ENCODE data around the gene TBL1X.

Gene TBL1X

DNA sequence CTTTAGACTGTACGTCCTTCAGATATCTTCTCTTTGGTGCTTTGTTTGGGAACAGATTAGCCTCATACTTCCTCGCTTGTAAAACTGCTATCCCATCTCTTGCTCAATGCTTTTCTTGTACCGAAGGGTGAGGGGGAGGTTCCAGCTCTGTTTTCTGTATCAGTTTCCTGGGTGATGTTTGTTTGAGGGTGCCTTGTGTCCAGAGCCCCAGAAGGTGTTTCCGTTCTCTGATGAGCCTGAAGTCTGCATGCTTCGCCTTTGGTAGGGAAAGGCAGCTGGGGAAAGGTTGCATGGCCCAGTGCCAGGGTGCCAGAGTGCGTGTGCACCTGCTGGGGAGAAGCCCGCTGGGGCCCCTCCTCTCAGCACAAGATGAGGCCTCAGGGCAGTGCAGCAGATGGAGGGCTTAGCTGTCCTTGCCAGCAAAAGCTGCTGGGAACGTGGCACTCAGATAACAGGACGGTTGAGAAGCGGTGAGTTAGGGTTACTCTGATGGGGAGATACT, 73.7 kb downstream of the TBL1X start:
- H2AFZ ChIP-seq (ENCODE audit: low read depth, low read length): no peak overlapping the region
- TF ChIP-seq, protein P1, sequence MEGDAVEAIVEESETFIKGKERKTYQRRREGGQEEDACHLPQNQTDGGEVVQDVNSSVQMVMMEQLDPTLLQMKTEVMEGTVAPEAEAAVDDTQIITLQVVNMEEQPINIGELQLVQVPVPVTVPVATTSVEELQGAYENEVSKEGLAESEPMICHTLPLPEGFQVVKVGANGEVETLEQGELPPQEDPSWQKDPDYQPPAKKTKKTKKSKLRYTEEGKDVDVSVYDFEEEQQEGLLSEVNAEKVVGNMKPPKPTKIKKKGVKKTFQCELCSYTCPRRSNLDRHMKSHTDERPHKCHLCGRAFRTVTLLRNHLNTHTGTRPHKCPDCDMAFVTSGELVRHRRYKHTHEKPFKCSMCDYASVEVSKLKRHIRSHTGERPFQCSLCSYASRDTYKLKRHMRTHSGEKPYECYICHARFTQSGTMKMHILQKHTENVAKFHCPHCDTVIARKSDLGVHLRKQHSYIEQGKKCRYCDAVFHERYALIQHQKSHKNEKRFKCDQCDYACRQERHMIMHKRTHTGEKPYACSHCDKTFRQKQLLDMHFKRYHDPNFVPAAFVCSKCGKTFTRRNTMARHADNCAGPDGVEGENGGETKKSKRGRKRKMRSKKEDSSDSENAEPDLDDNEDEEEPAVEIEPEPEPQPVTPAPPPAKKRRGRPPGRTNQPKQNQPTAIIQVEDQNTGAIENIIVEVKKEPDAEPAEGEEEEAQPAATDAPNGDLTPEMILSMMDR (IDR thresholded peaks at IDR 0.05; ENCODE audit: low read depth, low read length): no peak
- TF ChIP-seq EZH2phosphoT487 (IDR thresholded peaks at IDR 0.05; ENCODE audit: low read depth): no peak

GRCh38 chrX:9539605-9540387, 74.9 kb downstream of the TBL1X start:
- H3K9ac ChIP-seq (ENCODE audit: low read length): no peak overlapping the region
- TF ChIP-seq, protein P1 (IDR thresholded peaks at IDR 0.05; ENCODE audit: low read depth, low read length): no peak
- no peak for TF ChIP-seq EZH2phosphoT487 (IDR thresholded peaks at IDR 0.05; ENCODE audit: low read depth)
- H3K79me2 ChIP-seq (ENCODE audit: low read length): peaks cover 3% of the 10 kb centered on the region; the same call in 1 of the 2 replicates
- no peak overlapping the region for H3K27ac ChIP-seq (ENCODE audit: low read length)
- no peak overlapping the region for H2AFZ ChIP-seq (ENCODE audit: low read depth, low read length)
- H3K36me3 ChIP-seq (replicated peaks; ENCODE audit: low read depth, low read length): peaks cover 10% of the 10 kb centered on the region
- H4K20me1 ChIP-seq (ENCODE audit: insufficient read depth, low read length): no peaks in the 10 kb centered on the region
- no peaks in the 10 kb centered on the region for H3K9me3 ChIP-seq (ENCODE audit: insufficient read depth, low read length)
- H3K27me3 ChIP-seq (ENCODE audit: low read depth, low read length): no peaks in the 10 kb centered on the region
- no peak overlapping the region for H3K4me2 ChIP-seq (ENCODE audit: low read length)
- H3K4me3 ChIP-seq (ENCODE audit: low read length): no peak overlapping the region
- H3K4me1 ChIP-seq (ENCODE audit: low read length): no peaks in the 10 kb centered on the region; the same call in 1 of the 2 replicates

More for the DNA sequence above, 73.7 kb downstream of the TBL1X start:
- Histone ChIP-seq H3K9me3 (ENCODE audit: insufficient read depth, low read length) (no peaks in the 10 kb centered on the region), H3K9ac (ENCODE audit: low read length) (no peak overlapping the region), H3K27ac (ENCODE audit: low read length) (no peak overlapping the region), H3K79me2 (ENCODE audit: low read length) (peaks cover 6% of the 10 kb centered on the region), H3K27me3 (ENCODE audit: low read depth, low read length) (no peaks in the 10 kb centered on the region), H3K4me1 (ENCODE audit: low read length) (no peaks in the 10 kb centered on the region; the same call in 1 of the 2 replicates), H3K4me3 (ENCODE audit: low read length) (no peak overlapping the region), H3K4me2 (ENCODE audit: low read length) (no peak overlapping the region), H4K20me1 (ENCODE audit: insufficient read depth, low read length) (no peaks in the 10 kb centered on the region), H3K36me3 (replicated peaks; ENCODE audit: low read depth, low read length) (peaks cover 10% of the 10 kb centered on the region)

- Histone ChIP-seq H3K4me1 (ENCODE audit: low read length) (no peaks in the 10 kb centered on the region; the same call in 1 of the 2 replicates), H3K27me3 (ENCODE audit: low read depth, low read length) (no peaks in the 10 kb centered on the region), H3K9me3 (ENCODE audit: insufficient read depth, low read length) (no peaks in the 10 kb centered on the region), H3K9ac (ENCODE audit: low read length) (no peak overlapping the region), H3K79me2 (ENCODE audit: low read length) (peaks cover 3% of the 10 kb centered on the region; the same call in 1 of the 2 replicates), H3K4me2 (ENCODE audit: low read length) (no peak overlapping the region), H2AFZ (ENCODE audit: low read depth, low read length) (no peak overlapping the region), H3K36me3 (replicated peaks; ENCODE audit: low read depth, low read length) (peaks cover 6% of the 10 kb centered on the region), H3K4me3 (ENCODE audit: low read length) (no peak overlapping the region), H4K20me1 (ENCODE audit: insufficient read depth, low read length) (no peaks in the 10 kb centered on the region), H3K27ac (ENCODE audit: low read length) (no peak overlapping the region)
- TF ChIP-seq, protein P1 (IDR thresholded peaks at IDR 0.05; ENCODE audit: low read depth, low read length): no peak
- TF ChIP-seq EZH2phosphoT487 (IDR thresholded peaks at IDR 0.05; ENCODE audit: low read depth): no peak
Observed at GRCh38 chrX:9542106-9542760, 77.4 kb downstream of the TBL1X start.

DNA sequence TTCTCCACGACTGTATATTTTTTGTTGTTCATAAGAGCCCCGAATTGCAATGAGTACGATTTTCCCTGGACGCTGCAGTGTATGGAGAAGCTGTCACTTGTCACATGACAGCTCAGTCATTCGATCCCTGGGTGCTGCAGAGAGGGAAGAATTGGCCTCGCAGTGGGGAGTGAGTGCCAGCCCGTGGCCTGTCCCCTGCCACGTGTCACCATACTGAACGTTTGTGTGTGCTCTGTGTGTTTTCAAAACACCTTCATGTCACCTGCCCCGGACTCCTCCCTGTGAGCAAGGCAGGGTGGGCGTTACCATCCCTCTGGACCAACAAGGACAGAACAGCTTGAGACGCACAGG, 77.9 kb downstream of the TBL1X start:
- Histone ChIP-seq H3K4me2 (ENCODE audit: low read length) (no peak overlapping the region), H3K9me3 (ENCODE audit: insufficient read depth, low read length) (no peaks in the 10 kb centered on the region), H2AFZ (ENCODE audit: low read depth, low read length) (no peak overlapping the region), H3K36me3 (replicated peaks; ENCODE audit: low read depth, low read length) (peaks cover under 1% of the 10 kb centered on the region), H3K4me3 (ENCODE audit: low read length) (no peak overlapping the region), H3K79me2 (ENCODE audit: low read length) (peaks cover under 1% of the 10 kb centered on the region; the same call in 1 of the 2 replicates), H4K20me1 (ENCODE audit: insufficient read depth, low read length) (no peaks in the 10 kb centered on the region), H3K27me3 (ENCODE audit: low read depth, low read length) (no peaks in the 10 kb centered on the region), H3K9ac (ENCODE audit: low read length) (no peak overlapping the region), H3K27ac (ENCODE audit: low read length) (no peak overlapping the region), H3K4me1 (ENCODE audit: low read length) (no peaks in the 10 kb centered on the region; the same call in 1 of the 2 replicates)
- no peak for TF ChIP-seq EZH2phosphoT487 (IDR thresholded peaks at IDR 0.05; ENCODE audit: low read depth)
- TF ChIP-seq, protein P1 (IDR thresholded peaks at IDR 0.05; ENCODE audit: low read depth, low read length): no peak
